Measurements from ENCODE around the gene PDGFD. TPM values are rescaled to one million over a fixed set of nuclear protein-coding genes. Genes with fewer than 3 reads are reported as not detected.

PDGFD gene
- total and polyA plus RNA-seq, 2 donors (not counting 1 experiment from before 2014, with no cell fraction given), result 0.07 to 0.71 TPM

DNA sequence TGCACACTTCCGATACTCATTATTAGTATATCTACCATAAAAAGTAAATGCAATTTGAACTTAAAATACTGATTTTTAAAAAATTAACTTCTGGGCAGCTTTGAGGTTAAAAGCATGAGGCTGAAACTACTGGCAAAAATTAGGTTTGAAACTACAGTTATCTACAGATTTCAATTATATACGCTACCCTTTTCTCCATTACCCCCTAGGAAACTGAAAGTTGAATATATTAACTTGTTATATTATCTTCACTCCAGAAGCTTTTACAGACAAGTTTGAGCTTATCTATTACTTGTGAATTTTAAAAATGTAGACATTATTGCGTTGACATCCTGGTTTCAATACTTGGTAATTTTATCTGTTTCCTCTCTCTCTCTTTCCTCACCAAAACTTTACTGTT lies 224.3 kb downstream of the PDGFD start:
- H3K9ac ChIP-seq (ENCODE audit: low read length), result no peak overlapping the region
- no peak overlapping the region for H3K27ac ChIP-seq (ENCODE audit: low read length in 2 of 2)
- DNase-seq (no peak), ATAC-seq (ENCODE audit: low read depth) (no peak)
- H3K4me2 ChIP-seq (replicated peaks; ENCODE audit: low read depth, low read length, poor library complexity, severe bottlenecking), result no peak overlapping the region
- CTCF ChIA-PET, result no interaction called here
- no peaks in the 10 kb centered on the region for H3K27me3 Mint-ChIP-seq
- no peaks in the 10 kb centered on the region for H3K4me1 Mint-ChIP-seq
- no peaks in the 10 kb centered on the region for H3K27me3 ChIP-seq (replicated peaks in 1 of 4; ENCODE audit: control extremely low read depth in 1 of 4, control insufficient read depth in 3 of 4, insufficient read depth in 4 of 4, low read length in 3 of 4)
- H3K4me3 ChIP-seq (ENCODE audit: control extremely low read depth in 1 of 5, extremely low read depth in 1 of 5, insufficient read depth in 1 of 5, low read depth in 2 of 5, low read length in 4 of 5), result no peak overlapping the region
- no peaks in the 10 kb centered on the region for H3K9me3 ChIP-seq (ENCODE audit: control extremely low read depth in 1 of 3, control insufficient read depth in 2 of 3, insufficient read depth in 1 of 3, low read length in 2 of 3)
- no peak overlapping the region for H3K4me3 Mint-ChIP-seq
- intact Hi-C loops (cut with micrococcal nuclease), result no loop called here
- no CpG with 5 or more reads among the region's 3 CpGs for WGBS (ENCODE audit: insufficient coverage)
- no peaks in the 10 kb centered on the region for H4K20me1 ChIP-seq (ENCODE audit: control insufficient read depth, insufficient read depth, low read length, poor library complexity, severe bottlenecking)
- TF ChIP-seq, protein P1, sequence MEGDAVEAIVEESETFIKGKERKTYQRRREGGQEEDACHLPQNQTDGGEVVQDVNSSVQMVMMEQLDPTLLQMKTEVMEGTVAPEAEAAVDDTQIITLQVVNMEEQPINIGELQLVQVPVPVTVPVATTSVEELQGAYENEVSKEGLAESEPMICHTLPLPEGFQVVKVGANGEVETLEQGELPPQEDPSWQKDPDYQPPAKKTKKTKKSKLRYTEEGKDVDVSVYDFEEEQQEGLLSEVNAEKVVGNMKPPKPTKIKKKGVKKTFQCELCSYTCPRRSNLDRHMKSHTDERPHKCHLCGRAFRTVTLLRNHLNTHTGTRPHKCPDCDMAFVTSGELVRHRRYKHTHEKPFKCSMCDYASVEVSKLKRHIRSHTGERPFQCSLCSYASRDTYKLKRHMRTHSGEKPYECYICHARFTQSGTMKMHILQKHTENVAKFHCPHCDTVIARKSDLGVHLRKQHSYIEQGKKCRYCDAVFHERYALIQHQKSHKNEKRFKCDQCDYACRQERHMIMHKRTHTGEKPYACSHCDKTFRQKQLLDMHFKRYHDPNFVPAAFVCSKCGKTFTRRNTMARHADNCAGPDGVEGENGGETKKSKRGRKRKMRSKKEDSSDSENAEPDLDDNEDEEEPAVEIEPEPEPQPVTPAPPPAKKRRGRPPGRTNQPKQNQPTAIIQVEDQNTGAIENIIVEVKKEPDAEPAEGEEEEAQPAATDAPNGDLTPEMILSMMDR (IDR thresholded peaks at IDR 0.05), result no peak
- TF ChIP-seq EZH2 (IDR thresholded peaks at IDR 0.05; ENCODE audit: borderline replicate concordance, insufficient read depth, low read depth, low read length, poor library complexity, severe bottlenecking), result no peak
- no peaks in the 10 kb centered on the region for H3K4me1 ChIP-seq (ENCODE audit: control insufficient read depth in 2 of 2, insufficient read depth in 2 of 2, low read length in 2 of 2)
- no peak overlapping the region for H3K27ac Mint-ChIP-seq
- H3K36me3 ChIP-seq (replicated peaks in 1 of 2; ENCODE audit: control extremely low read depth in 1 of 2, control insufficient read depth in 1 of 2, extremely low read depth in 1 of 2, insufficient read depth in 2 of 2, low read length in 1 of 2), result no peaks in the 10 kb centered on the region
- H3K79me2 ChIP-seq (ENCODE audit: control insufficient read depth, insufficient read depth, low read length), result no peaks in the 10 kb centered on the region
- POLR2A ChIA-PET, result no interaction called here
- H2AFZ ChIP-seq (ENCODE audit: insufficient read depth, low read depth, low read length, poor library complexity, severe bottlenecking), result no peak overlapping the region
- no peaks in the 10 kb centered on the region for H3K9me3 Mint-ChIP-seq (ENCODE audit: insufficient read depth)

DNA sequence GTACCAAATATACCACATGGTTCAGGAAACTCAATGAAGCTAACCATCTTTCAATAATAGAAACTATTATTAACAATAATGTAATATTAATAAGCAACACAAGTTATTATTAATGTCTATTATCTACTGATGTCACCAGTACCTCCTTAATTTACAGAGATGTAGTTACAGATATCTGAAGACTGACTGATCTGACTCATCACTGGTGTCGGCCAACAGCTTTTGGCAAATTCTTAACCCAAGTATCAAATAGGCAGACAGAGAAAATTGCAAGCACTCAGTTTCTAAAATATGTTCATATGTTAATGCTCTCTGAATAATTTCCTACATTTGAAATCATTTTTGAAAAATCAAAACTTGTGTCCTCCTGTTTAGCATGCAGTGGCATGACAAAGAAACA lies 227.9 kb downstream of the PDGFD start:
- no peak overlapping the region for H2AFZ ChIP-seq (ENCODE audit: insufficient read depth, low read depth, low read length, poor library complexity, severe bottlenecking)
- H3K27me3 ChIP-seq (replicated peaks in 1 of 4; ENCODE audit: control extremely low read depth in 1 of 4, control insufficient read depth in 3 of 4, insufficient read depth in 4 of 4, low read length in 3 of 4), result no peaks in the 10 kb centered on the region
- no peaks in the 10 kb centered on the region for H3K79me2 ChIP-seq (ENCODE audit: control insufficient read depth, insufficient read depth, low read length)
- no peaks in the 10 kb centered on the region for H3K4me1 Mint-ChIP-seq
- H3K9me3 Mint-ChIP-seq (ENCODE audit: insufficient read depth), result no peaks in the 10 kb centered on the region
- H3K36me3 ChIP-seq (replicated peaks in 1 of 2; ENCODE audit: control extremely low read depth in 1 of 2, control insufficient read depth in 1 of 2, extremely low read depth in 1 of 2, insufficient read depth in 2 of 2, low read length in 1 of 2), result no peaks in the 10 kb centered on the region
- ChIA-PET POLR2A (no interaction called here), CTCF (no interaction called here)
- no peak overlapping the region for H3K4me3 Mint-ChIP-seq
- H3K27me3 Mint-ChIP-seq, result no peaks in the 10 kb centered on the region
- ATAC-seq (ENCODE audit: low read depth) (no peak), DNase-seq (no peak)
- no peak for TF ChIP-seq EZH2 (IDR thresholded peaks at IDR 0.05; ENCODE audit: borderline replicate concordance, insufficient read depth, low read depth, low read length, poor library complexity, severe bottlenecking)
- TF ChIP-seq, protein P1 (IDR thresholded peaks at IDR 0.05), result no peak
- no peaks in the 10 kb centered on the region for H3K4me1 ChIP-seq (ENCODE audit: control insufficient read depth in 2 of 2, insufficient read depth in 2 of 2, low read length in 2 of 2)
- WGBS (ENCODE audit: insufficient coverage), result no CpG with 5 or more reads among the region's 1 CpG
- intact Hi-C loops (cut with micrococcal nuclease), result no loop called here
- H3K27ac ChIP-seq (ENCODE audit: low read length in 2 of 2), result no peak overlapping the region
- no peak overlapping the region for H3K9ac ChIP-seq (ENCODE audit: low read length)
- no peaks in the 10 kb centered on the region for H4K20me1 ChIP-seq (ENCODE audit: control insufficient read depth, insufficient read depth, low read length, poor library complexity, severe bottlenecking)
- no peak overlapping the region for H3K27ac Mint-ChIP-seq
- no peaks in the 10 kb centered on the region for H3K9me3 ChIP-seq (ENCODE audit: control extremely low read depth in 1 of 3, control insufficient read depth in 2 of 3, insufficient read depth in 1 of 3, low read length in 2 of 3)
- H3K4me3 ChIP-seq (ENCODE audit: control extremely low read depth in 1 of 5, extremely low read depth in 1 of 5, insufficient read depth in 1 of 5, low read depth in 2 of 5, low read length in 4 of 5), result no peak overlapping the region
- no peak overlapping the region for H3K4me2 ChIP-seq (replicated peaks; ENCODE audit: low read depth, low read length, poor library complexity, severe bottlenecking)

Data from B cell (primary cell).